Retinal pigment epithelial cell (primary cell): ENCODE measurements around the gene SORBS1.

Experiments
- DNase-seq: peaks from one replicate; pipeline ENCODE4 v3.0.0-alpha.2; 2010; ENCODE audit warnings: low read depth
- H3K4me3 ChIP-seq: 2 replicates; pipeline ENCODE4 v1.5.1; 2011; ENCODE audit warnings: mild to moderate bottlenecking, low read length, control low read depth, moderate library complexity
- TF ChIP-seq, protein P1 (sequence below): conservative IDR thresholded peaks from 2 replicates; pipeline ENCODE4 v1.5.1; 2011; ENCODE audit warnings: low read depth, low read length, control low read depth, inconsistent platforms

SORBS1 gene

DNA sequence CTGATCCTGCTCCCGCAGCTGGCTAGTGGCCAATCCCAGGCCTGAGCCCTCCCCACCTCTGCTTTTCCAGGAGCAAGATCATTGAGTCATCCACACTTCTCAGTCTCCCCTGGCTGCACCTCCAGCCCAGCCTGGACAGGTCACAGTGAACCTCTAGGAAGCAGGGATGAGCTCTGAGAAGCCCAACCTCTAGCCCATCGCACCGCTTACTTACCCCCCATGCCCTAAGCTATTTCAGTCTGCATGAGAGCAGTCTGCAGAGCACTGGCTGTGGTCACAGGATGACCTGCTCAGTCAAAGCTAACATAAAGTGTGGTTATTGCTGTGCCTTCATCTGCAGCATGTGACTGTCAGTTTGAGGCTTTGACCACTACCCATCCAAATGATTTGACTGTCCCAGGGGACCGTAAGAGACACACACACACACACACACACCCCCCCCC lies 129.2 kb downstream of the SORBS1 start:
- no peak overlapping the region for H3K4me3 ChIP-seq
- no peak for DNase-seq
- TF ChIP-seq, protein P1, sequence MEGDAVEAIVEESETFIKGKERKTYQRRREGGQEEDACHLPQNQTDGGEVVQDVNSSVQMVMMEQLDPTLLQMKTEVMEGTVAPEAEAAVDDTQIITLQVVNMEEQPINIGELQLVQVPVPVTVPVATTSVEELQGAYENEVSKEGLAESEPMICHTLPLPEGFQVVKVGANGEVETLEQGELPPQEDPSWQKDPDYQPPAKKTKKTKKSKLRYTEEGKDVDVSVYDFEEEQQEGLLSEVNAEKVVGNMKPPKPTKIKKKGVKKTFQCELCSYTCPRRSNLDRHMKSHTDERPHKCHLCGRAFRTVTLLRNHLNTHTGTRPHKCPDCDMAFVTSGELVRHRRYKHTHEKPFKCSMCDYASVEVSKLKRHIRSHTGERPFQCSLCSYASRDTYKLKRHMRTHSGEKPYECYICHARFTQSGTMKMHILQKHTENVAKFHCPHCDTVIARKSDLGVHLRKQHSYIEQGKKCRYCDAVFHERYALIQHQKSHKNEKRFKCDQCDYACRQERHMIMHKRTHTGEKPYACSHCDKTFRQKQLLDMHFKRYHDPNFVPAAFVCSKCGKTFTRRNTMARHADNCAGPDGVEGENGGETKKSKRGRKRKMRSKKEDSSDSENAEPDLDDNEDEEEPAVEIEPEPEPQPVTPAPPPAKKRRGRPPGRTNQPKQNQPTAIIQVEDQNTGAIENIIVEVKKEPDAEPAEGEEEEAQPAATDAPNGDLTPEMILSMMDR: no peak

DNA sequence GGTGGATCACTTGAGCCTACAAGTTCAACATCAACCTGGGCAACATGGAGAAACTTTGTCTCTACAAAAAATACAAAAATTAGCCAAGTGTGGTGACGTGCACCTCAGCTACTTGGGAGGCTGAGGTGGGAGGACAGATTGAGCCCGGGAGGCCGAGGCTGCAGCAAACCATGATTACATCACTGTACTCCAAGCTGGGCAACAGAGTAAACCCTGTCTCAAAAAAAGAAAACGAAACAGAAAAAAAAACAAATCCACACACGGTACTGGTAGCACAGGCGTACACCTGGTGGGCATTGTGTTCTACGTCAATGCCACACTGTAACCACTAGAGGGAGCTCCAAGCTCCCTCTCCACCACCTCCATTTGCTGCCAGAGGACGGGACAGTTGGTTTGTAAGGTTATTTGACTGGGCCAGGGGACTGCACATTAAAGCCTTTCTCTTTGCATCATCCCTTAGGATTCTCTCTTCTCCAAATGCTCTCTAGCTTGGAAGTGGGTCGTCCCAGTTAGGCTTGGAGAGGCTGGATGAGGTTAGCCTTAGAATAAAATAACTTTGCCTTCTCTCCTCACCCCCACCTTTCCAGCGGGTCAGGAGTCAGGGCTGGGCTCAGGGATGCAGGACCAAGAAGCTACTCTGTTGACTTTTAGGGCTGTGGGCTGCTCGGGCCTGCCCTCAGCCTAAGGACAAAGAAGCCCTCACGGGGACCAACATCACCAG lies 130.8 kb downstream of the SORBS1 start:
- TF ChIP-seq, protein P1: peak; percentile 95
- H3K4me3 ChIP-seq: no peak overlapping the region
- DNase-seq: no peak

DNA sequence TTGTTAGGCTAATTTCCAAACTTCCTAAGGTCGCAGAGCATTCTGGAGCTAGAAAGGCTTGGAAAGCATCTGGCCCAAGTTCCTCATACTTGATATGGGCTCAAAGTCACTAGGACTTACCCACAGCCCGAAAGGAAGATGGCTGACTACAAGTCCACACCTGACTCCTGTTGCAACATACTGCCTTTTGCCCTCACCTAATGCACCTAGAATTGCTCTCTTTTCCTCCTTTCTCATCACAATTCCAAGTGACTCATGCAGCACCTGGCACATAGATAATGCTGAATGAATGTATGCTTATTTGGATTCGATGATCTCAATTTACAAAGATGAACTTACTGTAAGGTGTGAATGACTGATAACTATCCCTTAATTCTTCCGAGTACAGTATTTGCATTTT lies 131.5 kb downstream of the SORBS1 start:
- no peak overlapping the region for H3K4me3 ChIP-seq
- DNase-seq: no peak
- TF ChIP-seq, protein P1: no peak

DNA sequence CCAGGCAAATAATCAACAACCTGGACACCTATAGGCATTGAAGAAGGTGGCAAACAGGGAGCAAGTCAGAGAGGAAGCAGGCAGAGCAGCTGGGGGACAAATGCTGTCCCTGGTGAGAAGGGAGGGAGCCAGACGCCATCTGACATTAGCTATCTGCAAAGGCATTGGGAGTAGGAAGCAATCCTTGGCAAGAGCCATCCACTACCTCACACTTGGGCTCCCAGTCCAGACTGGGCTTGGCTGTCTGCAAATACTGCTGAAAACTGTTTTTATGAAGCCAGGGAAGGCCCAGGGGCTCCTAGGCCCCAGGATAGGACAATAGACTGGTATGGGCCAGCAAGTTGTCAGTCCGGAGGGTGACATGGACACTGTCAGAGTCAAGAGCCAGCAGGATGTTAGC lies 132.5 kb downstream of the SORBS1 start:
- H3K4me3 ChIP-seq: no peak overlapping the region
- no peak for DNase-seq
- TF ChIP-seq, protein P1: no peak

DNA sequence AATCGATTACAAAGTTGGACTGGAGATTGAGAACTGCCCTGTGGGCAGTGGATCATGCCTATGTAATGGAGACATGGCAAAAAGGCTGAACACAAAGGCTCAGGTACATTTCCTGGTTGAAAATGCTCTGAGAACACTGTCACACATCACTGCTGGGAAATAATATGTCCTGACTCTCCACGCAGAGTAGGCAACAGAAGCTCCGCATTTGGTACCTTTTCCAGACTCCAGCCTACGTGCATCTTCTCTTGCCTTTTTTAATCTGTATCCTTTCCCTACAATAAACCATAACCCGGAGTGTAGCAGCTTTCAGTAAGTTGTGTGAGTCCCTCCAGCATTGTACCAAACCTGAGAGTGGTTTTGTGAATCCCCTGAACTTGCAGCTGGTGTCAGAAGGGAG lies 134.7 kb downstream of the SORBS1 start:
- TF ChIP-seq, protein P1: no peak
- no peak for DNase-seq
- H3K4me3 ChIP-seq: no peak overlapping the region

DNA sequence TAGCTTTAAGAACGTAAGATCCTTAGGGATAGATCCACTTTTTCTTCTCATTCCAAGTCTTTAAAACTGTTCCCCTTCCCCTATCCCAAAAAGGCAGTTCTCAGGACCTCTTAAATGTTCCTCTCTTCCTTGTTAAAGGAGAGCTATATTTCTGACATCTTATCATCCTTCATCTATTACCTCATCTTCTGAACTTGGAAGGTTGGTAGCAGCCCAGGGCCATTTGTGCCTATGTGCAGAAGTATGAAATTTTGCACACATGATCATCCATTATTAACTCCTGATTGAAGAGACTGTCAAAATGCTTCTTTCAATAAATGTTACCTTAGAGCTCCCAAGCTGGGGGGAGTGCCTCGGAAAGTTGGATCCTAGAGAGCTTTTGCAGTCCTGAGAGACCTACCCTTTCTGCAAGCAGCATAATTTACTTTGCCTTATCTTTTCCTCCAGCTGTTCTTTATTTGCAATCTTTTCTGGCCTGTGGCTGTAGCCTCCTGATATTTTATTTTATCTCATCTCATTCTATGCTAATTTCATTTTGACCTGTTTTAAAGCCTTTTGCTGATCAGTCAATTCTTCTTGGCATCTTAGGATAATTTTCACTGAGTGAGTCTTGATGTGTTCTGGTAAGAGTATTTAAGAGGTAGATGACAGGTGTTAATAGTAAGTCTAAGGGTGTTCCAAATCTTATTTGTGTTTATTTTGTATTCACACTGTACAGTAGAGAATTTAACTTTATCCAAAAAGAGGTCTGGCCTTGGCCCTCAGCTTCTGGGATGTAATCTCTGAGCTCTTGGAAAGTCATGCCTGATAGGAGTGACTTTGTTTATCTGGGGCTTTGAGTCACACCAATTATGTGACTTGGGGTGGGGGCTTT lies 135.3 kb downstream of the SORBS1 start:
- no peak overlapping the region for H3K4me3 ChIP-seq
- no peak for DNase-seq
- TF ChIP-seq, protein P1: no peak
